DLD1 (cell line): ENCODE results near the gene PPP1R27.

ENCODE experiments used
- in situ Hi-C: cut with HindIII; loops from 2 replicates; pipeline ENCODE4 v1.10.0; 2017; ENCODE audit warnings: low sequenced_read_pairs

Gene PPP1R27

GRCh38 chr17:81807210-81807719 is 27.6 kb downstream of the PPP1R27 start:
- in situ Hi-C loops: no loop called here

GRCh38 chr17:81806461-81807209 is 28.2 kb downstream of the PPP1R27 start:
- in situ Hi-C loops: no loop called here

DNA sequence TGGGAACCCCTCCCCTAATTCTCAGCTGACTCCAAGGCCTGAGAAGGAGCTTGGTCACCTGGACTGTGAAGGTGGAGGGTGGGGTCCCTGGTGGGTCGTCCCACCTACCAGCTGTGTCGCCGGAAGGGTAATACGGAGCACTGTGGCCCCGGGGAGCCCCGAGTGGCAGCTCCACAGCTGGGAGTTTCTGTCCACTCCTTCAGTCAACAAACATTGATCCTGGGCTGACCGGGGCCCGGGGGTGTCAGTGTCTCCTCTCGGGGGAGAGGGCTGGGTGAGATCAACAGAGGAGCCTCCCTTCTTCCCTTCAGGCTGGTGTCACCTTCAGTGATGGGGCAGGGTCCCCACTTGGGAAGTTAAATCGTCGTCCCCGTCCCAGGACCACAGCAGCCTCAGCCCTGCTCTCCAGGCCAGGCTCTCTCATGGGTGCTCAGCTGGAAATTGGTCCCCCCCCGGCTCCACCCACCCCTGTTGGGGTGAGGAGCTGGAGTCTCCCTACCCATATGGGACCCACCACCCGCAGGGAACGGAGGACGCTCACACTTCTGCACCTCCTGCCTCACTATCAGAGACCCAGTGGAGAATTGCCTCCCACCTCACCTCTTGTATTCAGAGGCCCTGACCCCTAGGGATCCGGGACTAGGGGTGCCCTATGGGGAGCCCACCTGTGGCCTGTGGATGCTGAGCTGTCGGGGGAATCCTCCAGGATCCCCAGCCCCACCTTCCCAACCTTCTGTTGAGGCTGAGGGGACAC is 29.0 kb downstream of the PPP1R27 start:
- in situ Hi-C loops: no loop called here

DNA sequence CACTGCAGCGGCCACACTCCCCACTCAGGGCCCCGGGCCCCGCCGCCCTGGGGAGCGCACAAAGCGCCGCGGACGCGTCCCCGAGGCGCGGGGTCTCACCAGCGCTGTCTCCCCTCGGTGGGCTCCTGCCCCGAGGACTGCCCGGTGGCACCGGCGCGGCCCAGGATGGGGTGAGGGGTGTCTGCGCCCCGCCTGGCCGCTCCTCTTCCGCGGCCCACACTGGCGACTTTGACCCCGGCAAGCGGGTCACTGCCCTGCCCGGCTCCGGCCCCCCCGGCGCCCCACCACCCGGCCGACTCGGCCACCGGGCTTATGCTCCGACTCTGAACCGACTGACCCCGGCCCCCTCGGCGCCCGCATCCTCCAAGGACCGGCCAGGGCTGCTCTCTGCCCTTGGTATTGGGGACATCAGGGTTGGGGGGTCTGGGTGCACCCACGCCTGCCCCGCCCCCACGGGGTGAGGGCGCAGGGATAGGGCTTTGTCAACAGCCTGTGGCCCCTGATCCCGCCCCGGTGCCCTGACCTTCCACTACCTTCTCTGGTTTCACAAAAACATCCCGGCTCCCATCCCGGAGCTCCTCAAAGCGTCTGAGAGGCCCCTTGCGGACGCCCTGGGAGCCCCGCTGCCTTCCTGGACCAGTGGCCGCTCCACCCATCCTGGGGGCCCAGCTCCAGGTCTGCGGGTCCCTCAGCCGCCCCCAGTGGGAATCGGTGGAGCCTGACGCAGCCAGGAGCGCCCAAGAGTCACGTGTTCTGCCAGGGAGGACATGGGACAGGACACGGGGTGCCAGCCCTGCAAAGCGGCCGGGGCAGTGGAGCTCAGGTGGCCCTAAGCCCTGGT is 30.1 kb downstream of the PPP1R27 start:
- in situ Hi-C loops: no loop called here

DNA sequence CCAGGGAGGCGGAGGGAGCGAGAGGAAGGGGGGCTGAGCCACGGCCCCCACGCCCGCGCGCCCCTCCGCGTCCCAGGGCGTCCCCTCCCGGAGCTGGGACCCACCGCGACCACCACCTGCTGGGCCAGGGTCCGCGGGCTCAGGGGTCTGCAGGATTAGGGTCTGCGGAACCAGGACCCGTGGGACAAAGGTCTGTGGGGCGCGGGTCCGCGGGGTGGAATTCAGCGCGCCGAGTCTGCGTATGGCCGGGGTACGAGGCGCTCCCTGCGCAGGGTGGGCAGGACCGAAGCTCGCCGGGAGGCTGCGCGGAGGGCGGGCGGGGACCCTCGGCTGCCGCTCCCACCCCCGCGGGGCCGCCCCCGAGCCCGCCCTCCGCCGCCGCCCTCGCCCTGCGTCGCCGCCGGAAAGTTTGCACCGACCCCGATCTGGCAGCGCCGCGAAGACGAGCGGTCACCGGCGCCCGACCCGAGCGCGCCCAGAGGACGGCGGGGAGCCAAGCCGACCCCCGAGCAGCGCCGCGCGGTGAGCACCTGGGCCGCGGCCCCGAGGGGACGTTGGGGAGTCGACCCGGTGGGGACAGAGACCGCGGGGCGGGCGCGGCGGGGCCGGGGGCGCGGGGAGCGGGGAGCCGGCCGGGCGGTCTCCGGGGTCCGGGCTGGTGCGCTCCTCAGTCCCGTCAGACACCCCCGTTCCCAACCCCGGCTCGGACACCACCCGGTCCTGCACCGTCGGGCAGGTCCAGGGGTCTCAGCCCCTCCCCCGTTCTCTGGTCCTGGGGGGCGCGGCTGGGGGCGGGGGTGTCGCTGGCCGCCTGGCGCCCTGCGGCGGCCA is 30.9 kb downstream of the PPP1R27 start, which contains the start of gene GCGR:
Gene GCGR (plus strand): TSS at position 423 of the 831 bp plus-strand sequence. CDS start 4,869 bp downstream, outside the sequence.
- in situ Hi-C loops: no loop called here

- in situ Hi-C loops: no loop called here
Measured at GRCh38 chr17:81802856-81803643, 31.8 kb downstream of the PPP1R27 start.

DNA sequence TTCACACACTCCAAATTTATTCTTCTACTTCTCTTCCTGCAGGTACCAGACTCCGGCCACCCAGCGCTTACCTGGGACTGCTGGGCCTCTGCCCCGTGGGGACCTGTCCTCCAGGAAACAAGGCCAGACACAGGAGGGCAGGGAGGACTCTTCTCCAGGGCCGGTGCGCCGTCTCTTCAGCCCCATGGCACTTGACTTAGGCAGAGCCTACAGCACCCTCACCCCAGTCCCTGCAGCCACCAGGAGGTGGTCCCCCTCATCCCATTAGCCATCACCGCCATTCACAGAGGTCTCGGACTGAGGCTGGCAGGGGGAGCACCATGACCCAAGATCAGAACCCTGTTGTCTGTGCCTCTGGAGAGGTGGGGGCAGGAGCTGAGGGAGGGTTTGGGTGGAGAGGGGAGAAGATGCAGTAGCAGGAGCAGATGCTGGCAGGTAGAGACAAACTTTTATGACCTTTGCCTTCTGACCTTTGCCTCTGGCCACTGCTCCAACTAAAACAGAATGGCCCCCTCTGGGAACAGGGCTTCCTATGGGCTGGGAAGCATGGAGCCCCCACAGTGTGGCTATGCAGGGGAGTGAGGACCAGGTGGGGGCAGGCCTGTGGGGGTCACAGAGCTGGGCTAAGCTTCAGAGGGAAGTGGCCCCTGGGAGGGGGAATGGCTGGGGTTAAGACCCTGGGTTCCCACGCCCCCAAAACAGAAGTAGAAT is 32.6 kb downstream of the PPP1R27 start:
- in situ Hi-C loops: no loop called here

- in situ Hi-C loops: no loop called here
Measured at GRCh38 chr17:81801327-81801726, 33.5 kb downstream of the PPP1R27 start.

GRCh38 chr17:81794509-81794908 is 40.3 kb downstream of the PPP1R27 start:
- in situ Hi-C loops: no loop called here

- in situ Hi-C loops: no loop called here
Measured at GRCh38 chr17:81794074-81794476, 40.8 kb downstream of the PPP1R27 start.

DNA sequence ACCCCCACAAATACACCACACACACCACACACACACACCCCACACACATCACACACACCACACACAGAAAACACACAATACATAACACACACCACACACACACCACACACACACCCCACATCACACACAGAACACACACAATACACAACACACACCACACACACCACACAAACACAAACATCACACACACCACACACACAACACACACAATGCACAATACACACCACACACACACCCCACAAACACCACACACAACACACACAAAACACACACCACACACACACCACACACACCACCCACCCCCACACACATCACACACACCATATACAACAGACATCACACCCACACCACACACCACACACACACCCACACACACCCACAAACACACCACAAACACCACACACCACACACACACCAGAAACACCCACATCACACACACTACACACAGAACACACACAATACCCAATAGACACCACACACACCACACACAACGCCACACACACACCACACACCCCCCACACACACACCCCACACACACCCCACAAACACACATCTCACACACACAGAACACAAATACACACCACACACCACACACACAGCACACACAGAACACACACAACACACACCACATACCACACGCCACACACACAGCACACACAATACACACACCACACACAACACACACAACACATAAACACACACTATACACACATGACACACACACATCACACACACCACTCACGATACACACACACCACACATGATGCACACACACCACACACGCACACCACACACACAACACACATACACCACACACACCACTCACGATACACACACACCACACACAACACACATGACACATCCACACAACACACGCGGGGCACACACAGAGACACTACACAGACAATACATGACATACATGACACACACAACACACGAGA is 41.9 kb downstream of the PPP1R27 start:
- in situ Hi-C loops: no loop called here
